Measurements from ENCODE around the gene ATP9B.

The ATP9B gene

DNA sequence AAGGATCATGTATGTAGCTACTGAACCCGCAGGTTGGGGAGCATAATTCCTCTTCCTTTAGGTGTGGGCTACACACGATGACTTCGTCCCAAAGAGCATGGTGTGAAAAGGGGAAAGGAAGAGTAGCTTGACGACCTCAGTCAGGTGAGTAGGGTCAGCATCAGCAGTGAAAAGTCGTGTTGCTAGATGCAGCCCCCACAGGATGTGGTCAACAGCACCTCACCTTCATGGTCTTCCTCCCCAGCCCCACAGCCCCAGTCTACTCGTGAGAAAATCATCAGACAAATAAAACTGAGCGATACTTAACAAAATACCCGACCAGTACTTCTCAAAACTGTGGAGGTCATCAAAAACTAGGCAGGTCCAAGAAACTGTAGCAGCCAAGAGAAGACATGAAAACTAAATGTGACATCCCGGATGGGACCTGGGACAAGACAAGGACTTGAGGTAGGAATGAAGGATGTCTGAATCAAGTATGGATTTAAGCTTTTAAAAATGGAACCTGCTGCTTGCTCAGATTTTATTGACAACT is 249.0 kb downstream of the ATP9B start:
- FAIRE-seq (no peak), DNase-seq (ENCODE audit: insufficient read length, low spot score) (no peak)
- no peak for TF ChIP-seq CTCF (IDR thresholded peaks at IDR 0.05; ENCODE audit: insufficient read depth, missing control alignments)

DNA sequence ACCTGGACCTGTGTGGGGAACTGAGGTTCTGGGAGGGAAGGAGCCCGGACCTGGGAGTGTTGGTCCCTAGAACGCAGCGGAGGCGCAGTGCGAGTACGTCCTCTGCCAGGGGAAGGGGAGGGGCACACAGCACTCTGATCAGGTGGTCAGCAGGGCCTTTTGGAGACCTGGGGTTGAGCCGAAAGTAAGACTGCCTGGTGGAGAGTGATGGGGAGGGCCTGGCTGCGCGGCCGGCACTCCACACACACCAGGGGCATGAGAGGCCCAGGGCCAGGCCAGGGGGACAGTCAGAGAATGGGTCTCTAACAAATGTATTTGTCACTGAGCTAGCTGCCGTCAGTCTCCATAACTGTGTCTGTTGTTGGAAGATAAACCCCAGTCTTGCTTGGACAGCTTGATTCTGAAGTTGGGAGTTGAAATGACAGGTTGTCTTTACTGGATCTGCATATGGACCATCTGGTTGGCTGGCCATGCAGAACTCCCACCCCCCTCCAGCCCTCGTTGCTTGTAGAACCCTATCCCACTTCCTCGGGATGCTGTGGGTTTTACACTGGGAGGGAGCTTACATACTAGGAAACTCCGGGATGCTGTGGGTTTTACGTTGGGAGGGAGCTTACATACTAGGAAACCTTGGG is 251.1 kb downstream of the ATP9B start:
- no peak for TF ChIP-seq CTCF (IDR thresholded peaks at IDR 0.05; ENCODE audit: insufficient read depth, missing control alignments)
- FAIRE-seq (no peak), DNase-seq (ENCODE audit: insufficient read length, low spot score) (no peak)

DNA sequence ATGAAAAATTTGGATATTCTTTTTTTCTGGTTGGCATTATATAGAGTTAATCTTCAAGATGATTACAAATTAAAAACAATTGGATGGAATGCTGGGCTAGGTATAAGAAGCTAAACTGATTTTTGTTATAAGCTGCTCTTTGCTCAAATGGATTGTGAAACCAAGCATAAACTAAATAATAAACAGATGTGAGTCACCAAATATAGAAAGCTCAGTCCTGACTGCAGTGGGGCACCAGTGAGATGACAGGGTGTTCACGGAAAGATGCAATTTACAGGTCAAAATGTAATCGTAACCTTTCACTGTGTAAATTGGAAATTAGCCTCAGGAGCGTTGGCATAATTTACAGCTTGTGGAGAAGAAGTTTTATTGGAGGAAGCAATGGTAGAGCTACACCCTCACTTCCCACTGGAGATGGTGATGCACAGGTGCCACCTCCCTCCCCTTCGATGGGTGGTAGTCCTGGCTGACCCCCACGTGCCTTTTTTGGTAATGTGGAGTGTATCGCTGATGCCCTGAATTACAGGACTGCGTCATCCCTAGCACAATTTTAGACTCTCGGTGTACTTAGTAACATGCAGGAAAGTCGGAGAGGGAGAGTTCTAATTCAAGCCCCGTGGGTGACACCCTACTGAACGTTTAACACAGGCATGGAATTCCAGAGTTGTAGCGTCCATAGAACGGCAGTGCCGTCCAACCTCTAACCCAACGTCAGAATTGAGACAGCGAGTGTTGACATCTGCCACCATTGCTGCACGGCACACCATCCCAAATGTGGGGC is 252.6 kb downstream of the ATP9B start:
- TF ChIP-seq CTCF (IDR thresholded peaks at IDR 0.05; ENCODE audit: insufficient read depth, missing control alignments) = no peak
- no peak for FAIRE-seq
- no peak for DNase-seq (ENCODE audit: insufficient read length, low spot score)

GRCh38 chr18:79322441-79322840 is 253.2 kb downstream of the ATP9B start:
- TF ChIP-seq CTCF (IDR thresholded peaks at IDR 0.05; ENCODE audit: insufficient read depth, missing control alignments) = no peak
- DNase-seq (ENCODE audit: insufficient read length, low spot score) = no peak
- FAIRE-seq = peak; percentile 32

DNA sequence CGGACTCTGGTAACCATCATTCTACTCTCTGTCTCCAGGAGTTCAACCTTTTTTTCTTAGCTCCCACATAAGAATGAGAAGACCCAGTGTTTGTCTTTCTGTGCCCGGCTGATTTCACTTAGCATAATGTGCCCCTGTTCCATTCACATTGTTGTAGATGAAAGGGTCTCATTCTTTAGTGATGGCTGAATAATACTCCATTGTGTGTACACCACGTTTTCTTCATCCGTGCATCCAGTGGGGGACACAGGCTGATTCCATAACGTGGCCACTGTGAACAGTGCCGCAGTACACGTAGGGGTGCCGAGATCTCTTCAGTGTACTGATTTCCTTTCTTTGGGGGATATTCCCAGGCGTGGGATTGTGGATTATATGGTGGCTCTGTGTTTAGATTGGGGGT is 254.3 kb downstream of the ATP9B start:
- DNase-seq (ENCODE audit: insufficient read length, low spot score) = no peak
- no peak for FAIRE-seq
- TF ChIP-seq CTCF (IDR thresholded peaks at IDR 0.05; ENCODE audit: insufficient read depth, missing control alignments) = no peak

- no peak for TF ChIP-seq CTCF (IDR thresholded peaks at IDR 0.05; ENCODE audit: insufficient read depth, missing control alignments)
- DNase-seq (ENCODE audit: insufficient read length, low spot score) (no peak), FAIRE-seq (peak; percentile 38)
Measured at GRCh38 chr18:79326413-79327198, 257.4 kb downstream of the ATP9B start.

Data from D721Med (cell line).